Esophagus mucosa (tissue), 1 donor: ENCODE results near the gene UBR3. TPM values are rescaled to one million over a fixed set of nuclear protein-coding genes. Genes with fewer than 3 reads are reported as not detected.
"Not testable (repeated sequence)": the region's sequence is repeated elsewhere in the genome, so short reads cannot be mapped to it uniquely, and the experiment has no call there.

Experiments used
- ATAC-seq: fragments of 200-7000 bp; cut with Tn5 transposase; one replicate; pipeline ENCODE4 v1.9.1; 2020
- total RNA-seq: library from RNA; stranded (reverse); gene quantifications from one replicate; pipeline ENCODE4 v1.2.4, GENCODE V29; 2023
- donor health status: DM: yes; HTN: yes; CAD: no.

The UBR3 gene
- total RNA-seq, 1 donor from 2014 or later = 23.8 TPM

DNA sequence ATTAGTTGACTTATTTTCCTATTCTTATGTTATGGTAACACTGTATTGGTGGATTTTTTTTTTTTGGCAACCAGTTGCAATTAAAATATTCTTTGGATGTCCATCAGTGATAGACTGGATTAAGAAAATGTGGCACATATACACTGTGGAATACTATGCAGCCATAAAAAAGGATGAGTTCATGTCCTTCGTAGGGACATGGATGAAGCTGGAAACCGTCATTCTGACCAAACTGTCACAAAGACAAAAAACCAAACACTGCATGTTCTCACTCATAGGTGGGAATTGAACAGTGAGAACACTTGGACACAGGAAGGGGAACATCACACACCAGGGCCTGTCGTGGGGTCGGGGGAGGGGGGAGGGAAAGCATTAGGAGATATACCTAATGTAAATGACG, 130.0 kb downstream of the UBR3 start:
- ATAC-seq = not testable (repeated sequence)

DNA sequence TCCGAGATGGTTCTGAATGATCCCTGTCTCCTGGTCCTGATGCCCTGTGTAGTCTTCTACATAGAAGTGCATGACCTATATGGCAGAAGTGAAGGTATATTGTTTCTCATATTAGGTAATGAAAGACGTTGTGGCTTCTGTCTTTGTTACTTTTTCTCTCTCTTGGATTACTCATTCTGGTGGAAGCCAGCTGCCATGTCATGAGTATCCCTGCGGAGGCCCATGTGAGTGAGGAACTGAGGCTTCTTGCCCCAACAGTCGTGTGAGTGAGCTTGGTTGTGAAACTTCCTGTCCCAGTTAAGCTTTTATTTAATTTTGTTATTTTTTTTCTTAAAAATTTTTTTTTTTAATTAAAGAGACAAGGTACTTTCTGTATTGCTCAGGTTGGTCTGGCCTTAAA, 134.7 kb downstream of the UBR3 start:
- ATAC-seq = no peak

DNA sequence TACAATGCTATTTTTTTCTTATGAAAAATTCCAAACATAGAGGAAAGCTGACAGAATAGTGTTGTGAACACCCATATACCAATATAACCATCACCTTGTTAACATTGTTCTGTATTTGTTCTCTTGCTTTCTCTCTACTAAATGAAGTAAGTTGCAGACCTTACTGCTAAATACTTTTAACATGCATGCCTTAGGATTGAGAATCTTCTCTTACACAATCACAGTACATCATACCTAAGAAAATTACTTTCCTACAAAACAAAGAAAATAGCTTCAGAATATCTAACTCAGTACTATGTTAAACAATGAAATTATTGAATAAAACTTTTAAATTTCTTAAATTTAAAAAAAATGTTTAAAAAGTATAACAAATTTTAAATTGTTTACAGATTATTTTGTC, 136.5 kb downstream of the UBR3 start:
- ATAC-seq = no peak

DNA sequence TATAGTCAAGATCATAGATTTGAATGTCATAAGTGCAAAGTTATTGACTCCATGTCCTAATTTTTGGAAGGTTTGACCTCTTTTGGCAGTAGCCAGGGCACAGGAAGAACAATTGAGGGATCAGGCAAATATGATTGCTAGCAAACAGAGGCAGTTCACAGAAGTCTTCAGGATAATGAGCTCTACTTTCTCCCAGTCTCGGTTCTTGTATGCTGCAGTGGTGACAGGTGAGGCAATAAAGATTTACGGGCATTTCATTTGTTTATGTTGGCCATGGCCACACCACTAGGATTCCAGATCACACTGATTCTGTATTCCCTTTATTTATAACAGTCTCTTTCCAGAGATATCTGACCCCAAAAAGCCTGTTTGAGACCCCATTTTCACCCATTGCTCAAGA, 137.5 kb downstream of the UBR3 start:
- ATAC-seq = no peak

DNA sequence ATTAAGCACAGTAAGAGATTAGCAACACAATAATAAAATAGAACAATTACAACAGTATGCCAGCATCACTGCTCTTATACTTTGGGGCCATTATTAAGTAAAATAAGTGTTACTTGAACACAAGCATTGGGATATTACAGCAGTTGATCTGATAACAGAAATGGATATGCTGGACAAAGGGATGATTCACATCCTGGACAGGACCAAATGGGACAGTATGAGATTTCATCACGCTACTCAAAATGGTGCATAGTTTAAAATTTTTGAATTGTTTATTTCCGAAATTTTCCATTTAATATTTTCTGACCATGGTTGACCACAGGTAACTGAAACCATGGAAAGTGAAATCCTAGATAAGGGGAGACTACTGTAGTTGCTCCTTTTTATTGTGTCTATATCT, 138.2 kb downstream of the UBR3 start:
- no peak for ATAC-seq

DNA sequence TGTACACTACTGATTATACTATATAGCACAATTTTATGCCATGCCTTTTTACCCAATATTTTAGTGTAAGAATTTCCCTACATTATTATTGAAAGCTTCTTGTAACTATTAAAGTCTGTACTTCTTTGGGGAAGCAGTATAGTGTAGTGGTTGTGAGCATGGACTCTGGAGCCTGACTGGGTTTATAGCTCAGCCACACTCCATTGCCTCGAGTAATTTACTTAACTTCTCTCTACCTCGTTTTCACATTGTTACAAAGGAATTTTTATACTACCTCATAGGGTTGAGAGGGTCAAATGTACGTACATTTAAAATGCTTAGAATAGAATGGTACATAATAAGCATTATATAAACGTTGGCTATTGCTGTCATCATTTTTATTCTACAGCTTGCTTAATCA, 139.2 kb downstream of the UBR3 start:
- ATAC-seq = no peak

DNA sequence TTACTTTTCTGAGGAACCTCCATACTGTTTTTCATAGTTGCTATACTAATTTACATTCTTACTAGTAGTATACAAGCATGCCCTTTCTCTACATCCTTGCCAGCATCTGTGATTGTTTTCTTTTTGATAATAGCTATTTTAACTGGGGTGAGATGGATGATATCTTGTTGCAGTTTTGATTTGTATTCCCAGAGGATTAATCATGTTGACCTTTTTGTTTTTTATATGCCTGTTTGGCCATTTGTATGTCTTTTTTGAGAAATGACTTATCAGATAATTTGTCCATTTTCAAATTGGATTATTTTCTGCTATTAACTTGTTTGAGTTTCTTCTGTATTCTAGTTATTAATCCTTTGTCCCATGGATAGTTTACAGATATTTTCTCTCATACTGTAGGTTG, 141.5 kb downstream of the UBR3 start:
- ATAC-seq = no peak

DNA sequence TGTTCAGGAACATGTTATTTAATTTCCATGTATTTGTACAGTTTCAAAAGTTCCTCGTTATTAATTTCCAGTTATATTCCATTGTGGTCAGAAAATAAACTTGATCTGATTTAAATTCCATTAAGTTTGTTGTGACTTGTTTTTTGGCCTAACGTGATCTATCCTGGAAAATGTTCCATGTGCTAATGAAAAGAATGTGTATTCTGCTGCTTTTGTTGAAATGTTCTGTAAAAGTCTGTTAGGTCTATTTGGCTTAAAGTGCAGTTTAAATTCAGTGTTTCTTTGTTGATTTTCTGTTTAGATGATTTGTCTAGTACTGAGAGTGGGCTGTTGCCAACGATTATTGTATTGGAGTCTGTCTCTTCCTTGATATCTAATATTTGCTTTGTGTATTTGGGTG, 148.0 kb downstream of the UBR3 start:
- no peak for ATAC-seq

DNA sequence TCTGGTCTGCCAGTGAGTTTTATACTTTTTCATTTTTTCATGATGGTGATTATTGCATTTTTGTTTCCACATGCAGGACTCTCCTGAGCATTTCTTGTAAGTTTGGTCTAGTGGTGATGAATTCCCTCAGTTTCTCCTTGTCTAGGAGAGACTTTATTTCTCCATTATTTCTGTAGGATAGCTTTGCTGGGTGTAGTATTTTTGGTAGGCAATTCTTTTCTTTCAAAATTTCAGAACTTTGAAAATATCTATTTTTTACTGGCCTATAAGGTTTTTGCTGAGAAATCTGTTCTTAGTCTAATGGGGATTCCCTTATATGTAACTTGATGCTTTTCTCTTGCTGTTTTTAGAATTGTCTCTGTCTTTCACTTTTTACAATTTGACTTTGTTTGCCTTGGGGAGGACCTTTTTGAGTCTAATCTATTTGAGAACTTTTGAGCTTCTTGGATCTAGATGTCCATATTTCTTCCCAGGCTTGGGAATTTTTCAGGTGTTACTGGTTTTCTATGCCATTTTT, 149.1 kb downstream of the UBR3 start:
- no peak for ATAC-seq

DNA sequence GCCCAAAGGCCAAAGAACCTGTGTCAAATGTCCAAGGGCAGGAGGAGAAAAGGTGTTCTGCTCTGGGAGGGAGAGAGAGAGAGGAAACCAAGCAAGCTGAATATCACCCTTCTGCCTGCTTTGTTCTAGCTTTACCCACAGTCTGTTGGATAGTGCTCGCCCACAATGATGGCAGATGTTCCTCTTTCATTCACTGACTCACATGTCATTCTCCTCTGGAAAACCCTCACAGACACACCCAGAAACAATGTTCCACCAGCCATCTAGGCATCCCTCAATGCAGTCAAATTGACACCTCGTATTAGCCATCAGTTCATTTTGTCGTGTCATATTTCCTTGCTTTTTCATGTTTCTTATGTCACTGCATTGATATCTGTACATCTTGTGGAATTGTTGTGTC, 150.3 kb downstream of the UBR3 start:
- no peak for ATAC-seq

DNA sequence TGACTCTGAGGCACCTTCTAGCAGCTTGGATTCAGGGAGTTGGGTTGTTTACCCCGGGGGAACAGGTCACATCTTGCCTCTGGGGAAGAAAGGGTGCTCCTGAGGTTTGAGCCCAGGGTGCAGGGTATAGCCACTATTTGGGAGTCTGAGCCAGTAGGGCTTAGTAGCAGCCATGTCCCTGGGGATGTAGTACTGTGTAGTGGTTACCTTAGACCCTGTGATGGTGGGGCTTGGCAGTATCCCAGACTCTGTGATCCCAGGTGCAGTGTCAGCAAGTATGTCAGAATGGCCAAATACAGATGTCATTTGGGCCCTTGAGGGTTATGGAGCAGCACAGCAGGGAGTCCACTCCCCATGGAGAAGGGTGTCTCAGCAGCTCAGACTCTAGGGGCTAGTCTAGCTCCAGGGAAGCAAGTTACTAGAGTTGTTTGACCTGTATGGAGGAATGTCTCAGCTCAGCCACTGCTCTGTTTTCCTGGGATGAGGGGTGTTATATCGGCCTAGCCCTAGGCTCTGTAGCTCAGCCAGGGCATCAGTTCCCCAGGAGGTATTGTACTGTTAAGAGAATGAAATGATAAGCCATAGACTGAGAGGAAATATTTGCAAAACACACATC, 151.3 kb downstream of the UBR3 start:
- no peak for ATAC-seq

DNA sequence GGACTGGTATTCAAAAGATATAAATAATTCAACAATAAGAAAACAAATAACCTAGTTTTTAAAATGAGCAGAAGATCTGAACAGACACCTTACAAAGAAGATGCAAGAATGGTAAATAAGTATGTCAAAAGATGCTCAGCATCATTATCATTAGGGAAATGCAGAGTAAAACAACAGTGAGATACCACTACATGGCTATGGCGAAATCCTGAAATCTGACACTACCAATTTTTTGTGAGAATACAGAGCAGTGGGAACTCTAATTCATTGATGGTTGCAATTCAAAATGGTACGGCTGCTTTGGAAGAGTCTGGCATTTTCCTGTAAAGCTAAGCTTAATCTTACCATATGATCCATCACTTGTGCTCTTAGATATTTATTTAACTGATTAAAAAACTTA, 151.8 kb downstream of the UBR3 start:
- ATAC-seq = no peak

DNA sequence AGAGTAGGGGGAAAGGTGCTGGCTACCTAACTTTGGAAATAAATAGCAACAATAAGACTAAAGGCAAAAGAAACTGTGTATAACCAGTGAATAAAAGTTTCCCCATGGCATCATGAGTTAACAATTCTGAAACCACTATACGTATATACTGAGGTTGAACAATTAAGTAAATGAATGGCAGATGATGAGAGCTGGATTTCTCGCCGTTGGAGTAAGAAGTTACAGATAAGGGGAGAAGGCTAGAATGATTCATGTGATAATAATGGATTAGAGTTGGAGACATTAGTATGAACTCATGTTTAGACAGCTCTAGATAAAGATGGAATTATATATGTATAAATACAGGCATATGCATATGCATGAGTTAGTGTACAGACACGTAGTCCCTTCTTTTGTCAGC, 152.7 kb downstream of the UBR3 start:
- ATAC-seq = no peak

DNA sequence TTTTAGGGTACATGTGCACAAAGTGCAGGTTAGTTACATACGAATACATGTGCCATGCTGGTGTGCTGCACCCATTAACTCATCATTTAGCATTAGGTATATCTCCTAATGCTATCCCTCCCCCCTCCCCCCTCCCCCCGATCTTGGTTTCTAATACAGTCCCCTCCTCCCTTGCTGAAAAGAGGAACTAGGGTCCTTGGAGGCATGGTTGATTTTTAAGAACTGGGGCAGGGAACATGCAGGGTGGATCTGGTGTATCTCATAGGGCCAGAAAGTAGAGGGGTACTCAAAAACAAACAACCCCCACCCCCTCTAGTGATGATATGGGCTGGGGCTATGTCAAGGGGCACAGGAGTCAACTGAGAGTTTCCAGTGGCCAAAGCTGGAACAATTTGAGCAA, 153.4 kb downstream of the UBR3 start:
- no peak for ATAC-seq

DNA sequence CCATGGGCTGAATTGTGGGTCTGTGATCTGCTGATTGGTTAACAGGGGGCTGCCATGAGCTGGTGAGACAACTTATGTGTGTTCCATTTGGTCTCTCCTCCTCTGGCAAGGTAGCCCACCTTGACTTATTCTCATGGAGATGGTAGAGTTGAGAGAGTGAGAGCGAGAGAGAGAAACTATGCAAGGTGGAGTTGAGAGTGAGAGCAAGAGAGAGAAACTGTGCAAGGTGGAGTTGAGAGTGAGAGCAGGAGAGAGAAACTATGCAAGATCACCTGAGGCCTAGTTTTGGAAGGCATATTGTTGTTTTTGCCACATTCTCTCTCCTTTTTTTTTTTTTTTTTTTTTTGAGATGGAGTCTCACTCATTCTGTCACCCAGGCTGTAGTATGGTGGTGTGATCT, 155.7 kb downstream of the UBR3 start:
- no peak for ATAC-seq

DNA sequence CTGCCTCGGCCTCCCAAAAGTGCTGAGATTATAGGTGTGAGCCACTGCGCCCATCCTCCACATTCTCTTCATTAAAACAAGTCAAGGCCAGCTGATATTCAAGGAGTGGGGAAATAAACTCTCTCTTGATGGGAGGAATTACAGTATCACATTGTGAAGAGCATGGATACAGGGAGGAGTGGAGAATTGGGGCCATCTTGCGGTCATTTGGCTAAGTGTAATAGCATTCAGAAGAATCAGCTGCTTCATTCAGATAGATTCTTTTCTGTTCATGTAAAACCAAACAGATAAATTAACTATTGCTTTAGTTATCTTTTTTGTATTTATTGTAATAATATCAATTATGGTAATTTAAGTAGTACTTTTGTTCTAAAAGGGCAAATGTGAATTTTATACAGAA, 156.3 kb downstream of the UBR3 start:
- ATAC-seq = no peak

DNA sequence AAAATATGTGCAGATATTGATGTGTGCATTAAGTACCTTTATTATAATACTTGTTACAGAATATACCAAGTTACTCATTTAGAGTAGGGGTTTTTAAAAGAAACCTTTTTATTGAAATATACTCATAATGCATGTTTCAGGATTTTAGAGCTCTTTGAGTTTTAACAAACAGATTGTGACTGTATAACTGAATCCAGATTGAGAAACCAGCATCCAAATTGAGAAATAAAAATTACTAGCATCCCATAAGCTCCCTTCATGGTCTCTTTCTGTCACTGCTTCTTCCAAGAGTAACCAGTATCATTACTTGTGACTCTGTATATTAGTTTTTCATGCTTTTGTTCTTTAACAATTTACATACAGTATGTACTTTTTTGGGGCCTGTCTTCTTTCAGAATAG, 156.9 kb downstream of the UBR3 start:
- no peak for ATAC-seq

DNA sequence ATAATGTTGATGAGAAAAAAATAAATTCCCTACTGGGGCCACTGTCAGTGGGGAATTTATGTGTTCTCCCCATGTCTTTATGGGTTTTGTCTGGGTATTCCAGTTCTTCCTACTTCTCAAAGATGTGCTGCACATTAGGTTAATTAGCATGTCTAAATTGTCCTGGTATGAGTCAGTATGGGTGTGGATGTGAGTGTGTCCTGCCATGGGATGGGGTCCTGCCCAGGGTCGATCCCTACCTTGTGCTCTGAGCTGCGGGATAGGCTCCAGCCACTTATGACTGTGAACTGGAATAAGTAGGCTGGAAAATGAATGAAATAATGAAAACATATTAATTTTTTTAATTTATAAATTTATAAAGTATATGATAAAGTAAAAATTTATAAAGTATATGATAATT, 167.5 kb downstream of the UBR3 start:
- ATAC-seq = no peak

DNA sequence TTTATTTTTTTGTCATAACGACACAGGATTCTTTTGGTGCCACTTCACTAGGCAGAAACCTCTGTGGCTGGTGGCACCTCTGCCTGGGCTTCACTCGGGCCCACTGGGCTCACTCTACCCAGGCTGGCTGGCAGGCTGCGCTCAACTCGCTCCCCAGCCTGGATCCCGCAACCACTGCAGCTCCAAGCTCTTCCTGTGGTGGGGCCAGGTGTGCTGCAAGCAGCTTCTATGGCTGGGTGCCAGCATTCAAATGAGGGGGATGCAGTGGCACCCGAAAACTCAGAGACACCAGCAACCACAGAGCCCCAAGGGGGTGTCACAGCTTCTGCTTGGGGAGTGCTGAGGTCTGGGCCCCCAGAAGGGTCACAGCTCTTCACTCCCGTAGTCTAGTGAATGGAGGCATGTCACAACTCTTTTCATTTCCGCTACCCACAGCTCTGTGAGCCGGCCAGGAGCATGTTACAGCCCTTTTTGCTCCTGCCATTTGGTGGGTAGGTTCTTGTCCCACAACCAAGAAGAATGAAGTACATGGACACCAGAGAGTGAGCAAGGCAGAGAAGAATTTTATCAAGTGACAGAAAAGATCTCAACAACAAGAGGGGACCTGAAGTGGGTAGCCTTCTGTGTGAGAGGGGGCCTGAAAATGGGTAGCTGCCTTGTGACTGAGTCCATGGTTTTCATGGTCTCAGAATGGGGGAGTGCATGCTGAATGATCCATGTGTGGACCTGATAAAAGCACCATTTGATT, 170.1 kb downstream of the UBR3 start:
- no peak for ATAC-seq

DNA sequence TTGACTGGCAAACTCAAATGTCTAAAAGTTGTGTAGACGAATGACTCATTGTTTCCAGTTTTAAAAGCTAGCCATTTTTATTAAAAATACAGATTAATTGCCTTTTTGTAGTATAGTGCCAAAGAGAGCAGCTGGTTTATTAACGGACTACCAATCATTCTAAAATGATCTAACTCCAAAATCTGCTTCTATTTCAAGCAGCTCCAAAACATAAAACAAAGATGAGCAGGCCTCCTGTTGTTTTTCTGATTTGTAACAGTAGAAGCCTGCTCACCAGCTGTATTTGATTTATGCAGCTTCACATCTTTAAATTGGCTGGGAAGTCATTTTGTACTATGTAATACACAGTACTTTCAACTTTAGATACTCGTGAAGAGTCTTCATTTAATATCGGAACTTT, 171.8 kb downstream of the UBR3 start:
- no peak for ATAC-seq

DNA sequence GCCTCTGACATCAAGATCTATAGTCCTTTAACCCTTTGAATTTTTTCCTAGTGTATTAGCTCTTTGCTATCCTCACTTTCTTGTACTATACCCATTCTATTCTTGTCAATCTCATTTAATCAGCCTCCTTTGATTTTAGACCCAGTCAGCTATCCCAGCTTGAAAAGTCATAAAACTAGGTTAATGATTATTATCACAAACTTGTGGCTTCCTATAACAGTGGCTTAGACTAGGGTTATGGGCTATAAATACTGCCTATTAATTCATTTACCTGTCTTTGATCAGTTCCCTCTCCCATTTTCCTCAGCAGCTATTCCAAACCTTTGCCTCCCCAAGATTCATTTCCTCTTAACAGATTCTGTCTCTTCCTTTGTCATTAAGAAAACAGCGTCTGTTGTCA, 174.8 kb downstream of the UBR3 start:
- ATAC-seq = no peak

DNA sequence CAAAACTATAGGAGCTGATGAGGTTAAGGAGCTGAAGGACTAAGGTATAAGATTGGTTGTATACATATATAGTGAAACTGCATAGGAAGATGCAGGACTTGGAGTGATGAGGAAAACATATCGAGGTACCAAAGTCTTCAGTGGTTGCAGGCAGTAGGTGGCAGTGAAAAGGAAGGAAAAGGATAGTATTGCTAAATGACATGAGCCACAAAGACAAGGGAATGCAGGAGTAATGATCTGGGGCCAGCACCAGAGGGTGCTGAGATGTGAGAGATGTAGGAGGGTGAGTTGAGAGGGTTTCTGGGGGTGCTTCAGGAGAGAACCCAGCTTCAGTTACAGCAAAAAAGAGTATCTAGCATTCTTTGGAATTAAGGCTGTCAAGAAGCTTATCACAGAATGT, 178.4 kb downstream of the UBR3 start:
- ATAC-seq = no peak

DNA sequence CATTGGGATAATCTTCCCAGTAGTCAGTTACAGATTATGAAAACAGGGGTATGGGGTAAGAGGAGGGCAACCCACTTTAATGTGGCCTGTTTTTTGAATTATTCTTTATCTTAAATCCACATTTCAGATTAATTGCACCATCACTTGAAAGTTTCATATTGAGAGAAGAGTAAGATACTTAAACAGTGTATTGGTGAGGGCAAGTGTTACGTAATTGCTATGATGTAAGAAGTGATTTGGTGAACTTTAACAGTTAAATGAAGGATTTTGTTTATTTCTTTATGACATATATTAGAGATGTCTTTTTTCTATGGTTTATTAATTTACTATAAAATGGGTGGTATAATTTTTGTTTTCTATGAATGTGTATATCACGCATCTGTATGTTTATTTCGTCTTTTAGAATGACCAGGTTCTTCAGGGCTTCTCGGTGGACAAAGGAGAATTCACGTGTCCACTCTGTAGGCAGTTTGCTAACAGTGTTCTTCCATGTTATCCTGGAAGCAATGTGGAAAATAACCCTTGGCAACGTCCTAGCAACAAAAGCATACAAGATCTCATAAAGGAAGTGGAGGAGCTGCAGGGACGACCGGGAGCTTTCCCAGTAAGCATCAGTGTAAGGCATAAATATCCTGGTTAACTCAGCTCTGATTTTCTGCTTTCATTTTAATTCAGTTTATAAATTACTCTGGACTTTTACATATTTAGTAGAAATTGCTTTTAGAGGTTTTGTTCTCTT, 179.5 kb downstream of the UBR3 start:
- ATAC-seq = no peak

DNA sequence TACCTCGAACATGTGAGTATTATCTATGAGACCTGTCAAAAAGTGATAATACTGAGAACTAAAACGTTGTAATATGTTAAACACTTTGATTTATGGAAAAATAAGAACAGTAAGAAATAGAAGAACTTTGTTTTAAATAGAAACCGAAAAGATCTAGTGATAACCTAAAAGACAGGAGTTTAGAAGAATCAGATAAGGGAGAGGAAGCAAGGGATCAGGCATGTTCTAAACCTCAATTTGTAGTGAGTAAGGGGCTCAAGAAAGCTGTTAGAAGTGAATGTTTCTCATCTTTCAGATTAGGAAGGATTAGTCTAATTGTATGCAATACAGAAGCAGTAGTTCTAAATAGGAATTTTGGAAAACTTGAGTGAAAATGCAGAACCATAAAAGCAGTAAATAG, 182.0 kb downstream of the UBR3 start:
- no peak for ATAC-seq
